Endothelial cell (in vitro differentiated cells): ENCODE data around the gene WASF2. TPM values are rescaled to one million over a fixed set of nuclear protein-coding genes. Genes with fewer than 3 reads are reported as not detected.
"Not testable (repeated sequence)": the region's sequence is repeated elsewhere in the genome, so short reads cannot be mapped to it uniquely, and the experiment has no call there.

Experiments
- DNase-seq: peaks from one replicate; pipeline ENCODE4 v3.0.0; 2021; ENCODE audit warnings: low spot score
- H3K27ac Mint-ChIP-seq: one replicate; pipeline ENCODE4 v1.8.0; 2021; ENCODE audit warnings: mixed read lengths, inconsistent platforms; ENCODE audit not compliant: unreplicated experiment
- H3K27me3 Mint-ChIP-seq: one replicate; pipeline ENCODE4 v1.8.0; 2021; ENCODE audit warnings: mild to moderate bottlenecking, moderate library complexity, mixed read lengths, inconsistent platforms; ENCODE audit not compliant: unreplicated experiment
- H3K36me3 Mint-ChIP-seq: one replicate; pipeline ENCODE4 v1.8.0; 2021; ENCODE audit warnings: mild to moderate bottlenecking, low read depth, mixed read lengths, inconsistent platforms; ENCODE audit not compliant: unreplicated experiment
- H3K4me1 Mint-ChIP-seq: one replicate; pipeline ENCODE4 v1.8.0; 2021; ENCODE audit warnings: mild to moderate bottlenecking, mixed read lengths, inconsistent platforms; ENCODE audit not compliant: unreplicated experiment
- H3K4me3 Mint-ChIP-seq: one replicate; pipeline ENCODE4 v1.8.0; 2021; ENCODE audit warnings: mild to moderate bottlenecking, mixed read lengths, inconsistent platforms; ENCODE audit not compliant: unreplicated experiment
- H3K9me3 Mint-ChIP-seq: one replicate; pipeline ENCODE4 v1.8.0; 2021; ENCODE audit warnings: mixed read lengths, inconsistent platforms; ENCODE audit not compliant: unreplicated experiment
- total RNA-seq: library from RNA; stranded (reverse); fragmentation: NEBNext Ultra II Directional; extraction: Animal tissue kit (Norgen Biotek cat#: 25700); gene quantifications from one replicate; pipeline ENCODE4 v1.2.1, GENCODE V29; 2021; ENCODE audit not compliant: unreplicated experiment
- TF ChIP-seq, protein P1 (sequence below): fragments of 200-600 bp; sonication (generic); IDR thresholded peaks from one replicate; pipeline ENCODE4 v1.5.0; 2021; ENCODE audit warnings: antibody characterized with exemption; ENCODE audit not compliant: unreplicated experiment

The WASF2 gene
- total RNA-seq, 1 donor from 2014 or later: 272 TPM

DNA sequence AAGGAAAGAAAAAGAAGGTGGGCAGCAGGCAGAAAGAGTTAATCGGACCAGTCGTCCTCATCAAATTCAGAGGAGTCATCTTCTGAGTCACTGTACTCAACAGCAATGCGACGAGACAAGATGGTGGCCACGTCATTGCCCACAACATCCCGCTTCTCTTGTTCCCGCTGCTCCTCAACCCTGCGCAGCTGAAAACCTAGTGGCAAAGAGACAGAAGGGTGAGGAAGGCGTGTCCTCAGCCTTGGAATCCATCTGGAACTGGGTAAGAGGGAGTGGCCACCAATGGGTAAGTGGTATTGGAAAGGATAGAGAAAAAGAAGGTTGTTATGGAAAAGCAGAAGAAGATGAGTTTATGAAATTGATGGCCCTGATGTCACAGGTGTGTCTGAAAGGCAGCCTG is 81.8 kb downstream of the WASF2 start:
- DNase-seq: no peak
- Mint-ChIP-seq H3K4me1 (peaks cover 21% of the 10 kb centered on the region), H3K9me3 (no peaks in the 10 kb centered on the region), H3K27me3 (peaks cover 11% of the 10 kb centered on the region), H3K36me3 (peaks cover 36% of the 10 kb centered on the region), H3K27ac (no peak overlapping the region), H3K4me3 (no peak overlapping the region)
- TF ChIP-seq, protein P1, sequence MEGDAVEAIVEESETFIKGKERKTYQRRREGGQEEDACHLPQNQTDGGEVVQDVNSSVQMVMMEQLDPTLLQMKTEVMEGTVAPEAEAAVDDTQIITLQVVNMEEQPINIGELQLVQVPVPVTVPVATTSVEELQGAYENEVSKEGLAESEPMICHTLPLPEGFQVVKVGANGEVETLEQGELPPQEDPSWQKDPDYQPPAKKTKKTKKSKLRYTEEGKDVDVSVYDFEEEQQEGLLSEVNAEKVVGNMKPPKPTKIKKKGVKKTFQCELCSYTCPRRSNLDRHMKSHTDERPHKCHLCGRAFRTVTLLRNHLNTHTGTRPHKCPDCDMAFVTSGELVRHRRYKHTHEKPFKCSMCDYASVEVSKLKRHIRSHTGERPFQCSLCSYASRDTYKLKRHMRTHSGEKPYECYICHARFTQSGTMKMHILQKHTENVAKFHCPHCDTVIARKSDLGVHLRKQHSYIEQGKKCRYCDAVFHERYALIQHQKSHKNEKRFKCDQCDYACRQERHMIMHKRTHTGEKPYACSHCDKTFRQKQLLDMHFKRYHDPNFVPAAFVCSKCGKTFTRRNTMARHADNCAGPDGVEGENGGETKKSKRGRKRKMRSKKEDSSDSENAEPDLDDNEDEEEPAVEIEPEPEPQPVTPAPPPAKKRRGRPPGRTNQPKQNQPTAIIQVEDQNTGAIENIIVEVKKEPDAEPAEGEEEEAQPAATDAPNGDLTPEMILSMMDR: no peak

- H3K4me3 Mint-ChIP-seq, DNase-seq, H3K9me3 Mint-ChIP-seq, H3K27ac Mint-ChIP-seq: not testable (repeated sequence)
- H3K27me3 Mint-ChIP-seq: peaks cover 18% of the 10 kb centered on the region
- H3K36me3 Mint-ChIP-seq: peaks cover 29% of the 10 kb centered on the region
- H3K4me1 Mint-ChIP-seq: peaks cover 21% of the 10 kb centered on the region
Observed at GRCh38 chr1:27406791-27407190, 83.2 kb downstream of the WASF2 start.

DNA sequence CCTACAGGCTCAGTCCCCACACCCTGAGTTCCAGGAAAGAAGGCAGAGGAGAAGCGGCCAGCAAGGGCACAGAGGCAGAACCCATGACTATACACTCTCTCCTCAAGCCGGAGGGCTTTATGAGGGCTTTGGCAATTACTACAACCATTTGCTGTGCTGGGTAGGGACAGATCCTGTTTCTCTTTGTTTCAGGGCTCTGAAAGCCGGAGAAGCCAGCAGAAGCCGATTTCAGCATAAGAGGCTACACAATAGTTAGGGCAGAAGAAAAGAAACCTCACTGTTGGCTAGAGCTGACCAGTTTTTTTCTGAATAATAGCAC is 83.6 kb downstream of the WASF2 start:
- Mint-ChIP-seq H3K4me1 (peaks cover 23% of the 10 kb centered on the region), H3K9me3 (no peaks in the 10 kb centered on the region), H3K27me3 (peaks cover 18% of the 10 kb centered on the region), H3K4me3 (no peak overlapping the region), H3K36me3 (peaks cover 27% of the 10 kb centered on the region), H3K27ac (peak overlapping the region; percentile 36)
- no peak for DNase-seq
- TF ChIP-seq, protein P1: no peak

GRCh38 chr1:27405598-27406361 is 84.2 kb downstream of the WASF2 start:
- DNase-seq, H3K9me3 Mint-ChIP-seq, H3K4me3 Mint-ChIP-seq, H3K27ac Mint-ChIP-seq: not testable (repeated sequence)
- Mint-ChIP-seq H3K27me3 (peaks cover 20% of the 10 kb centered on the region), H3K4me1 (peaks cover 18% of the 10 kb centered on the region), H3K36me3 (peaks cover 22% of the 10 kb centered on the region)

- DNase-seq: no peak
- no peak overlapping the region for H3K4me3 Mint-ChIP-seq
Observed at GRCh38 chr1:27405074-27405473, 84.9 kb downstream of the WASF2 start.

GRCh38 chr1:27403931-27404330 is 86.0 kb downstream of the WASF2 start:
- Mint-ChIP-seq H3K27ac (peak overlapping the region; percentile 61), H3K36me3 (peaks cover 20% of the 10 kb centered on the region), H3K4me3 (peak overlapping the region; percentile 56), H3K27me3 (peaks cover 32% of the 10 kb centered on the region), H3K9me3 (no peaks in the 10 kb centered on the region), H3K4me1 (peaks cover 23% of the 10 kb centered on the region)
- TF ChIP-seq, protein P1: no peak
- no peak for DNase-seq

More at GRCh38 chr1:27405074-27405473, 84.9 kb downstream of the WASF2 start:
- TF ChIP-seq, protein P1: no peak
- H3K9me3 Mint-ChIP-seq: no peaks in the 10 kb centered on the region
- no peak overlapping the region for H3K27ac Mint-ChIP-seq
- H3K27me3 Mint-ChIP-seq: peaks cover 26% of the 10 kb centered on the region
- H3K36me3 Mint-ChIP-seq: peaks cover 20% of the 10 kb centered on the region
- peaks cover 18% of the 10 kb centered on the region for H3K4me1 Mint-ChIP-seq
